Fibroblast of lung (primary cell): ENCODE data around the gene TMPRSS4.

Experiments
- EZH2 ChIP-seq: IDR thresholded peaks from 2 replicates; pipeline ENCODE4 v1.5.1; 2012; ENCODE audit warnings: low read length, control low read depth, mild to moderate bottlenecking; ENCODE audit errors: missing control alignments
- TF ChIP-seq, protein P1 (sequence below), 2 donors: IDR thresholded peaks in 1 of 2; conservative IDR thresholded peaks in 1 of 2; 1 replicate in 1 of 2; 2 replicates in 1 of 2; pipeline ENCODE4 v1.5.1; 2011 to 2012; ENCODE audit warnings: low read length in 2 of 2, control low read depth in 1 of 2, inconsistent platforms in 1 of 2, low read depth in 1 of 2, mild to moderate bottlenecking in 1 of 2

- TF ChIP-seq, protein P1, sequence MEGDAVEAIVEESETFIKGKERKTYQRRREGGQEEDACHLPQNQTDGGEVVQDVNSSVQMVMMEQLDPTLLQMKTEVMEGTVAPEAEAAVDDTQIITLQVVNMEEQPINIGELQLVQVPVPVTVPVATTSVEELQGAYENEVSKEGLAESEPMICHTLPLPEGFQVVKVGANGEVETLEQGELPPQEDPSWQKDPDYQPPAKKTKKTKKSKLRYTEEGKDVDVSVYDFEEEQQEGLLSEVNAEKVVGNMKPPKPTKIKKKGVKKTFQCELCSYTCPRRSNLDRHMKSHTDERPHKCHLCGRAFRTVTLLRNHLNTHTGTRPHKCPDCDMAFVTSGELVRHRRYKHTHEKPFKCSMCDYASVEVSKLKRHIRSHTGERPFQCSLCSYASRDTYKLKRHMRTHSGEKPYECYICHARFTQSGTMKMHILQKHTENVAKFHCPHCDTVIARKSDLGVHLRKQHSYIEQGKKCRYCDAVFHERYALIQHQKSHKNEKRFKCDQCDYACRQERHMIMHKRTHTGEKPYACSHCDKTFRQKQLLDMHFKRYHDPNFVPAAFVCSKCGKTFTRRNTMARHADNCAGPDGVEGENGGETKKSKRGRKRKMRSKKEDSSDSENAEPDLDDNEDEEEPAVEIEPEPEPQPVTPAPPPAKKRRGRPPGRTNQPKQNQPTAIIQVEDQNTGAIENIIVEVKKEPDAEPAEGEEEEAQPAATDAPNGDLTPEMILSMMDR (conservative IDR thresholded peaks at IDR 0.05 in 1 of 2, IDR thresholded peaks at IDR 0.05 in 1 of 2; ENCODE audit: low read depth in 1 of 2, low read length in 2 of 2), result no peak
- TF ChIP-seq EZH2, result no peak
Measured at GRCh38 chr11:118167906-118168305, 91.0 kb downstream of the TMPRSS4 start.
